GM18499 (cell line): Measurements from ENCODE around the gene ACTN4.
"Not testable (repeated sequence)": the region's sequence is repeated elsewhere in the genome, so short reads cannot be mapped to it uniquely, and the experiment has no call there.

Experiments used
- ATAC-seq: cut with Tn5 transposase; IDR thresholded peaks from one replicate; pipeline ENCODE4 v1.9.1; 2021; ENCODE audit warnings: moderate number of reproducible peaks; ENCODE audit not compliant: insufficient read depth, unreplicated experiment

ACTN4 gene

GRCh38 chr19:38753783-38754182, 106.3 kb downstream of the ACTN4 start:
- not testable (repeated sequence) for ATAC-seq

GRCh38 chr19:38754196-38754595, 106.7 kb downstream of the ACTN4 start:
- ATAC-seq: not testable (repeated sequence)

- ATAC-seq: no peak
These were observed 112.1 kb downstream of the ACTN4 start for GRCh38 chr19:38759590-38760003.

GRCh38 chr19:38760805-38761517, 113.5 kb downstream of the ACTN4 start:
- not testable (repeated sequence) for ATAC-seq

GRCh38 chr19:38761884-38762389, 114.5 kb downstream of the ACTN4 start:
- ATAC-seq: not testable (repeated sequence)

GRCh38 chr19:38763795-38764220, 116.4 kb downstream of the ACTN4 start:
- no peak for ATAC-seq

GRCh38 chr19:38765214-38765613, 117.8 kb downstream of the ACTN4 start:
- no peak for ATAC-seq

- no peak for ATAC-seq
These were observed 119.0 kb downstream of the ACTN4 start for GRCh38 chr19:38766276-38767047.

- no peak for ATAC-seq
These were observed 122.3 kb downstream of the ACTN4 start for GRCh38 chr19:38769635-38770211.

GRCh38 chr19:38770228-38770948, 122.9 kb downstream of the ACTN4 start:
- ATAC-seq: not testable (repeated sequence)

GRCh38 chr19:38770949-38771275, 123.5 kb downstream of the ACTN4 start:
- ATAC-seq: not testable (repeated sequence)

- not testable (repeated sequence) for ATAC-seq
These were observed 124.1 kb downstream of the ACTN4 start for GRCh38 chr19:38771569-38771968.

GRCh38 chr19:38773469-38774177, 126.2 kb downstream of the ACTN4 start, which contains the start of gene LGALS7:
LGALS7 (minus strand) TSS chr19:38773517; CDS start chr19:38773492, 25 bp downstream.
- ATAC-seq: no peak

- no peak for ATAC-seq
These were observed 126.9 kb downstream of the ACTN4 start for GRCh38 chr19:38774181-38774950.

- ATAC-seq: no peak
These were observed 131.3 kb downstream of the ACTN4 start for GRCh38 chr19:38778733-38779132.

GRCh38 chr19:38780443-38780842, 133.0 kb downstream of the ACTN4 start:
- no peak for ATAC-seq

GRCh38 chr19:38781058-38781457, 133.6 kb downstream of the ACTN4 start:
- ATAC-seq: no peak
